Right lobe of liver (tissue), 6 donors: Measurements from ENCODE around the gene SOST. TPM values are rescaled to one million over a fixed set of nuclear protein-coding genes. Genes with fewer than 3 reads are reported as not detected.

ENCODE experiments used
- ATAC-seq, 4 donors: fragments of 200-7000 bp; cut with Tn5 transposase; one replicate each; pipeline ENCODE4 v1.9.1; 2020; ENCODE audit warnings: mild to moderate bottlenecking in 4 of 4, moderate library complexity in 4 of 4
- DNase-seq, 3 donors: peaks; one replicate each; pipeline ENCODE4 v3.0.0-alpha.2; 2020
- H3K27ac ChIP-seq, 3 donors: fragments of 200-600 bp; one replicate each; pipeline ENCODE4 v1.8.0; 2022
- H3K27me3 ChIP-seq, 2 donors: fragments of 200-600 bp; one replicate each; pipeline ENCODE4 v1.8.0; 2022
- H3K36me3 ChIP-seq, 4 donors: fragments of 200-600 bp; sonication (generic) in 1 of 4; one replicate each; pipeline versions ENCODE4 v1.5.1 to v1.8.0; 2017 to 2022; ENCODE audit warnings: control low read depth in 1 of 4
- H3K4me1 ChIP-seq, 4 donors: fragments of 200-600 bp; sonication (generic) in 1 of 4; one replicate each; pipeline versions ENCODE4 v1.5.1 to v1.8.0; 2017 to 2022; ENCODE audit warnings: control low read depth in 1 of 4
- H3K4me3 ChIP-seq, 3 donors: fragments of 200-600 bp; one replicate each; pipeline ENCODE4 v1.8.0; 2022
- H3K9me3 ChIP-seq, 4 donors: fragments of 200-600 bp; sonication (generic) in 1 of 4; one replicate each; pipeline versions ENCODE4 v1.5.1 to v1.8.0; 2017 to 2022; ENCODE audit warnings: control low read depth in 1 of 4
- POLR2A ChIP-seq: fragments of 450-650 bp; IDR thresholded peaks from one replicate; pipeline ENCODE4 v1.6.1; 2017; ENCODE audit warnings: antibody characterized with exemption, mild to moderate bottlenecking
- WGBS: methylation state at CpG from one replicate; pipeline ENCODE4 v1.1.6; 2018; ENCODE audit warnings: low coverage, low lambda C conversion rate; ENCODE audit not compliant: insufficient coverage; ENCODE audit errors: missing lambda C conversion rate; 5-methylcytosine and 5-hydroxymethylcytosine counted together
- intact Hi-C, 2 donors: fragments of 100-400 bp; cut with DNase I; formaldehyde crosslinking; loops; one replicate each; pipeline versions ENCODE4 v1.11.2 to v1.14.1; 2022
- long read RNA-seq: library from polyadenylated mRNA; unstranded; transcript quantifications from one replicate; pipeline ENCODE4 v2.0.0, GENCODE V29; 2019
- total RNA-seq, 6 experiments: library from RNA; depleted of rRNA in 2 of 6; stranded (reverse); fragments of >200 nt in 2 of 6; fragmentation: NEBNext Ultra II Directional in 3 of 6; extraction: Animal tissue kit (Norgen Biotek cat#: 25700) in 3 of 6; gene quantifications; one replicate each; pipeline versions ENCODE4 v1.1.0 to v1.2.4, GENCODE V29; 2016 to 2023
- TF ChIP-seq, protein P1 (sequence below), 4 donors: fragments of 200-600 bp in 3 of 4; fragments of 450-650 bp in 1 of 4; IDR thresholded peaks; one replicate each; pipeline versions ENCODE4 v1.5.1 to v1.8.0; 2016 to 2022; ENCODE audit warnings: antibody characterized with exemption in 4 of 4, mild to moderate bottlenecking in 2 of 4
- donor health status: DM: no; HTN: yes; CAD: no.
- donor health status: DM: no; HTN: no; CAD: no.
- donor health status: DM: no; HTN: no; CAD: no.
- donor health status: DM: no; HTN: yes; CAD: no.
- donor health status: DM: no; HTN: yes; CAD: no.

The SOST gene
- total RNA-seq: not detected
- long read RNA-seq: 0 reads

DNA sequence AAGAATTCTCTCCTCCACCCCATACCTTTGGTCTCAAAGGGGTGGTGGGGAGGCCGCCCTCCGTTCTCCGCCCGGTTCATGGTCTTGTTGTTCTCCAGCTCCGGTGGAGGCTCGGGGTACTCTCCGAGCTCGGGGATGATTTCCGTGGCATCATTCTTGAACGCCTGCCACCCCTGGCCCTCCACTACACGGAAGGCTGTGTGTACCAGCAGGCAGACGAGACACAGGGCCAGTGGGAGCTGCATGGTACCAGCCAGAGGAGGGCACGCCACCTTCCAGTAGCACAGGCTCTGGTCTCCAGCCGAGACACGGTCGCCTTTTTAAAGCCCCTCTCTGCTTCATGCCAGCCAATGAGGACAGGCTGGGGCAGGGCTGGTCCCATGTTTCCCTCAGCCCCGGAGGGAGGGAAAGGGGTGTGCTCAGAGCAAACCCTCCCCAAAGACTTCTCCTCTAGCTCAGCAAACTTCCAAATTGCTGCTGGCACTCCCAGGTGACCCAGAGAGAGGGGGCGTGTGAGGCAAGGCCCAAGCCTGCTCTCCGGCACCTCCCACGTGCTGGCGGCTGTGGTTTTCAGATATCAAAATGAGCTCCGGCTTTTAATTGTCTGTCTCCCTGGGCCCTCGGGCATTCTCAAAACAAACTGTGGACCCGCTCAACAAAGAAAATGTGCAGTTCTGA, at the start of gene SOST:
Gene SOST (minus strand): TSS at position 295 of the 678 bp plus-strand sequence. CDS start 50 bp downstream, at position 245.
- intact Hi-C loops: loop anchor here (2.0 to 10.0 kb wide), 3 partner anchors 62 to 184 kb away; no protein-coding TSS in a partner anchor
- Histone ChIP-seq H3K36me3 (no peaks in the 10 kb centered on the region), H3K4me1 (peaks cover 0 to 6% (median 0%) of the 10 kb centered on the region in 4 donors), H3K4me3 (no peak within 1 kb of the TSS), H3K9me3 (no peaks in the 10 kb centered on the region), H3K27ac (no peak within 1 kb of the TSS), H3K27me3 (peaks cover 0 to 9% of the 10 kb centered on the region in 2 donors)
- no peak for DNase-seq
- TF ChIP-seq, protein P1, sequence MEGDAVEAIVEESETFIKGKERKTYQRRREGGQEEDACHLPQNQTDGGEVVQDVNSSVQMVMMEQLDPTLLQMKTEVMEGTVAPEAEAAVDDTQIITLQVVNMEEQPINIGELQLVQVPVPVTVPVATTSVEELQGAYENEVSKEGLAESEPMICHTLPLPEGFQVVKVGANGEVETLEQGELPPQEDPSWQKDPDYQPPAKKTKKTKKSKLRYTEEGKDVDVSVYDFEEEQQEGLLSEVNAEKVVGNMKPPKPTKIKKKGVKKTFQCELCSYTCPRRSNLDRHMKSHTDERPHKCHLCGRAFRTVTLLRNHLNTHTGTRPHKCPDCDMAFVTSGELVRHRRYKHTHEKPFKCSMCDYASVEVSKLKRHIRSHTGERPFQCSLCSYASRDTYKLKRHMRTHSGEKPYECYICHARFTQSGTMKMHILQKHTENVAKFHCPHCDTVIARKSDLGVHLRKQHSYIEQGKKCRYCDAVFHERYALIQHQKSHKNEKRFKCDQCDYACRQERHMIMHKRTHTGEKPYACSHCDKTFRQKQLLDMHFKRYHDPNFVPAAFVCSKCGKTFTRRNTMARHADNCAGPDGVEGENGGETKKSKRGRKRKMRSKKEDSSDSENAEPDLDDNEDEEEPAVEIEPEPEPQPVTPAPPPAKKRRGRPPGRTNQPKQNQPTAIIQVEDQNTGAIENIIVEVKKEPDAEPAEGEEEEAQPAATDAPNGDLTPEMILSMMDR (IDR thresholded peaks at IDR 0.05): no peak
- no peak for TF ChIP-seq POLR2A
- no peak for ATAC-seq
- 87% methylated on average over 5 of the region's 24 CpGs for WGBS

DNA sequence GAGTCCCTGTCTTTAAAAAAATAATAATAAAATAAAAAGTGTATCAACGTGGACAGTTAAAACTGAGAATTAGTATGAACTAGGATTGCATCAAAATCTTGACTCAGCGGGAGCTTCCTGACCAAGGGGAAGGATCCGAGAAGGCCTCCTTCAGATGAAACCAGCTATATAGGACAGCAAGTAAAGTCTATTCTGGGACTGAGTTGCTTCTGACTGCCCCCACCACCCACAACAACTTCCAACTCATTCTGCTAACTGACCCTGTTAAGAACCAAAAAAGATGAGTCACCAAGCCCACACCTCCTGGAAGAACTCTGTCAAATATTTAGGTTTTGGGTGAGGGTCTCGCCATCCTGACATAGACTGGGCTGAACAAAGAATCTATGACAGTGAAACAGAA, 49.5 kb upstream of the SOST start:
- Histone ChIP-seq H3K27ac (no peak overlapping the region), H3K4me1 (no peaks in the 10 kb centered on the region), H3K9me3 (no peaks in the 10 kb centered on the region), H3K36me3 (no peaks in the 10 kb centered on the region), H3K27me3 (no peaks in the 10 kb centered on the region), H3K4me3 (no peak overlapping the region)
- DNase-seq (no peak), ATAC-seq (no peak)
- TF ChIP-seq, protein P1 (IDR thresholded peaks at IDR 0.05): no peak
- no peak for TF ChIP-seq POLR2A
- intact Hi-C loops: no loop called here
- WGBS: 82% methylated on average over 4 of the region's 4 CpGs

DNA sequence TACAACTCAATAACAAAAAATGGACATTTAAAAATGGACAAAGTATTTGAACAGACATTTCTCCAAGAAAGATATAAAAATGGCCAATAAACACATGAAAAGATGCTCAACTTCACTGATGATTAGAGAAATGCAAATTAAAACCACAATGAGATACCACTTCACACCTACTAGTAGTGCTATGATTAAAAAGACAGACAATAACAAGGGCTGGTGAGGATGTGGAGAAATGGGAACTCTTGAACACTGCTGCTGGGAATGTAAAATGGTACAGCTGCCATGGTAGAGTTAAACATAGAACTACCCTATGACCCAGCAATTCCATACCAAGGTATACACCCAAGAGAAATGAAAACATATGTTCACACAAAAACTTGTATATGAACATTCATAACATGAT, 46.5 kb upstream of the SOST start:
- Histone ChIP-seq H3K4me1 (no peaks in the 10 kb centered on the region), H3K27me3 (no peaks in the 10 kb centered on the region), H3K27ac (no peak overlapping the region), H3K36me3 (no peaks in the 10 kb centered on the region), H3K4me3 (no peak overlapping the region), H3K9me3 (no peaks in the 10 kb centered on the region)
- intact Hi-C loops: no loop called here
- DNase-seq: no peak
- no peak for ATAC-seq
- TF ChIP-seq, protein P1 (IDR thresholded peaks at IDR 0.05): no peak
- TF ChIP-seq POLR2A: no peak

DNA sequence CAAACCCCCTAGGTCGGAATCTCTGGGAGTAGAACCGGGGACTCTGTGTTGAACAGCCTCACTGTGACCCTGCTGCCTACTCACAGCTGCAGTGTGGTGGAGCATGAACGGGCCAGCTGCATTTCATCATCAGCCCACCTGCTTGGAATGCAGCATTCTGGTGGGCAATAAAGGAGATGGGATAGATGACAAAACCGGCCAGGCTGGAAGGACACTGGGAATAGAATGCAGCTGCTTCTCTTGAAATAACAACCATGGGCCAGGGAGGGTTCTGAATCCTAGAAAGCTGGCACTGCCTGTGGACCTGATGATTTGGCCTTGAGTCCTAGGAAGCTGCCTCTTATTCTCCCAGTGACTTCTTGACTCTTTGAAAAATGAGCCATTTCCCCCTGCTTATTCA, 45.2 kb upstream of the SOST start:
- intact Hi-C loops: no loop called here
- Histone ChIP-seq H3K27ac (no peak overlapping the region), H3K27me3 (no peaks in the 10 kb centered on the region), H3K4me3 (no peak overlapping the region), H3K4me1 (no peaks in the 10 kb centered on the region), H3K9me3 (no peaks in the 10 kb centered on the region), H3K36me3 (no peaks in the 10 kb centered on the region)
- ATAC-seq (no peak), DNase-seq (no peak)
- no peak for TF ChIP-seq POLR2A
- TF ChIP-seq, protein P1 (IDR thresholded peaks at IDR 0.05): no peak
- WGBS: 81% methylated on average over 4 of the region's 4 CpGs
